GM19023 (cell line): Measurements from ENCODE around the gene UTP4.
A peak's percentile ranks its signal among the peaks of the same experiment; 100 is the strongest.

Source experiments
- ATAC-seq: cut with Tn5 transposase; IDR thresholded peaks from one replicate; pipeline ENCODE4 v1.9.1; 2021; ENCODE audit warnings: mild to moderate bottlenecking, moderate library complexity; ENCODE audit not compliant: unreplicated experiment

UTP4 gene

GRCh38 chr16:69169607-69170352 lies 37.3 kb downstream of the UTP4 start:
- no peak for ATAC-seq

- no peak for ATAC-seq
Observed at GRCh38 chr16:69171325-69172084, 39.1 kb downstream of the UTP4 start.

GRCh38 chr16:69176033-69176800 lies 43.8 kb downstream of the UTP4 start:
- ATAC-seq = no peak

- no peak for ATAC-seq
Observed at GRCh38 chr16:69179328-69180010, 47.0 kb downstream of the UTP4 start.

GRCh38 chr16:69180011-69180338 lies 47.5 kb downstream of the UTP4 start:
- ATAC-seq = no peak

- ATAC-seq = no peak
Observed at GRCh38 chr16:69182730-69183416, 50.4 kb downstream of the UTP4 start.

GRCh38 chr16:69186642-69187445 lies 54.4 kb downstream of the UTP4 start, which contains the start of gene SNTB2:
SNTB2 (plus strand) TSS chr16:69187164; CDS start chr16:69187167, 3 bp downstream.
- ATAC-seq = peak; percentile 84

- ATAC-seq = peak; percentile 30
Observed at GRCh38 chr16:69187446-69188235, 55.2 kb downstream of the UTP4 start.

- ATAC-seq = no peak
Observed at GRCh38 chr16:69188236-69188549, 55.7 kb downstream of the UTP4 start.

GRCh38 chr16:69188716-69189115 lies 56.3 kb downstream of the UTP4 start:
- no peak for ATAC-seq

- no peak for ATAC-seq
Observed at GRCh38 chr16:69190046-69190588, 57.7 kb downstream of the UTP4 start.

- no peak for ATAC-seq
Observed at GRCh38 chr16:69190598-69190997, 58.1 kb downstream of the UTP4 start.

GRCh38 chr16:69191136-69191535 lies 58.7 kb downstream of the UTP4 start:
- ATAC-seq = no peak

- no peak for ATAC-seq
Observed at GRCh38 chr16:69193855-69194254, 61.4 kb downstream of the UTP4 start.

GRCh38 chr16:69194488-69194887 lies 62.0 kb downstream of the UTP4 start:
- no peak for ATAC-seq

- no peak for ATAC-seq
Observed at GRCh38 chr16:69195369-69196029, 63.0 kb downstream of the UTP4 start.

- no peak for ATAC-seq
Observed at GRCh38 chr16:69197573-69197972, 65.1 kb downstream of the UTP4 start.

GRCh38 chr16:69199382-69199781 lies 66.9 kb downstream of the UTP4 start:
- no peak for ATAC-seq
